Choroid plexus epithelial cell (primary cell): ENCODE results near the gene DIAPH2.
A peak's percentile ranks its signal among the peaks of the same experiment; 100 is the strongest.

Experiments
- DNase-seq: peaks from one replicate; pipeline ENCODE4 v3.0.0-alpha.2; 2010; ENCODE audit warnings: low read depth
- H3K4me3 ChIP-seq: 2 replicates; pipeline ENCODE4 v1.5.1; 2011; ENCODE audit warnings: low read depth, mild to moderate bottlenecking, control low read depth, low read length, moderate library complexity
- TF ChIP-seq, protein P1 (sequence below): conservative IDR thresholded peaks from 2 replicates; pipeline ENCODE4 v1.5.1; 2011; ENCODE audit warnings: low read depth, mild to moderate bottlenecking, control low read depth, inconsistent platforms, low read length, moderate library complexity

The DIAPH2 gene

DNA sequence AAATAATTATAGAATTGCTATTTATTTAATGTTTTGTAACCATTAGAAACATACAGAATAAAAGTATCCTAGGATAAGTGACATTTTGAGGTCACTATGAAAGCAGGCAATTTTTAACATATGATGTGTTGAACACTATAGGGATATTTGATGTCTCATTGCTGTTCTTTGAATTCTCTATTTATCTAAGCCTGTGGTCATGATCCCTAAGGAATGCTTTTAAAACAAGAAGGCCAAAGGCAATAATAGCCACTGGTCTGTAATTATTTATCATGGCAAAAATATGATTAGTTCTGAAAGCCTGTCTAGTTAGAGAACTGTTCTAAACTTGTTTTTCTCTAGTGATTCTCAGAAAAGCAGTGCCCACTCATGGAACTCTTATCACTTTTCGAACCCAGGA lies 385.7 kb downstream of the DIAPH2 start:
- TF ChIP-seq, protein P1, sequence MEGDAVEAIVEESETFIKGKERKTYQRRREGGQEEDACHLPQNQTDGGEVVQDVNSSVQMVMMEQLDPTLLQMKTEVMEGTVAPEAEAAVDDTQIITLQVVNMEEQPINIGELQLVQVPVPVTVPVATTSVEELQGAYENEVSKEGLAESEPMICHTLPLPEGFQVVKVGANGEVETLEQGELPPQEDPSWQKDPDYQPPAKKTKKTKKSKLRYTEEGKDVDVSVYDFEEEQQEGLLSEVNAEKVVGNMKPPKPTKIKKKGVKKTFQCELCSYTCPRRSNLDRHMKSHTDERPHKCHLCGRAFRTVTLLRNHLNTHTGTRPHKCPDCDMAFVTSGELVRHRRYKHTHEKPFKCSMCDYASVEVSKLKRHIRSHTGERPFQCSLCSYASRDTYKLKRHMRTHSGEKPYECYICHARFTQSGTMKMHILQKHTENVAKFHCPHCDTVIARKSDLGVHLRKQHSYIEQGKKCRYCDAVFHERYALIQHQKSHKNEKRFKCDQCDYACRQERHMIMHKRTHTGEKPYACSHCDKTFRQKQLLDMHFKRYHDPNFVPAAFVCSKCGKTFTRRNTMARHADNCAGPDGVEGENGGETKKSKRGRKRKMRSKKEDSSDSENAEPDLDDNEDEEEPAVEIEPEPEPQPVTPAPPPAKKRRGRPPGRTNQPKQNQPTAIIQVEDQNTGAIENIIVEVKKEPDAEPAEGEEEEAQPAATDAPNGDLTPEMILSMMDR = no peak
- H3K4me3 ChIP-seq = no peak overlapping the region
- DNase-seq = peak; percentile 11

DNA sequence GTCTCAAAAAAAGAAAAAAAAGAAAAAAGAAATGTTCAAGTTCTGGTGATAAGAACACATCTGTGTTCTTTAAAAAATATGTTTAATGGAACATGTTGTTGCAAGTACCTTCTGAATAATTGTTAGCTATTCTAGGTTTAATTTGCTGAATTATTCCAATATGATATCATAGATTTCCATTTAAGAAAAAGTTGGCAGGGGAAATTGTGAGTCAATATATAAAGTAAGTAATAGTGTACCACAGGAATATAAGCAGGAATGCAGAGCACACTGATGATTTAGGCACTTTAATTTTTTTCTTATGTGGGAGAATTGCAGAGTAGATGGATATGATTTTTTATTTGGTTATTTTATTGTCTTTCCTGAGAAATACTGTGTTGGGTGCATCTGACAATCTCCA lies 389.8 kb downstream of the DIAPH2 start:
- DNase-seq = no peak
- TF ChIP-seq, protein P1 = no peak
- H3K4me3 ChIP-seq = no peak overlapping the region

DNA sequence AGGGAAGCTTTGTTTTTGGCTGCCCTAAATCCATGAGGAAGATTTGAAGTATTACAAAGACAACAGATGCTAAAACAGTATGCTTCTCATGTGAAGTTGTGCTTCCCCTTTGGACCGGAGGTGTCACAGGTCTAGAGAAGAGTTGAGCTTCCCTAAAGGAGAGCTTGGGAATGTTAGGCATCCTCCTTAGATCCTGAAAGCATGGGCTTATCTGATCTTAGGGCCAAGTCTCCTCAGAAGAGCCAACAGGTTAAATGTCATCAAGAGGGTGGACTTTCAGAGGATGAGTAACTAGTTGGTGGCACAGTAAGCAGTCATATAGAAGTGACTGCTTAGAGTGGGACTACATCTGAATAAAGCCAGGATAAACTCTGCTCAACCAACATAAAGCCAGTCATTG lies 404.5 kb downstream of the DIAPH2 start:
- H3K4me3 ChIP-seq = no peak overlapping the region
- DNase-seq = no peak
- TF ChIP-seq, protein P1 = no peak

DNA sequence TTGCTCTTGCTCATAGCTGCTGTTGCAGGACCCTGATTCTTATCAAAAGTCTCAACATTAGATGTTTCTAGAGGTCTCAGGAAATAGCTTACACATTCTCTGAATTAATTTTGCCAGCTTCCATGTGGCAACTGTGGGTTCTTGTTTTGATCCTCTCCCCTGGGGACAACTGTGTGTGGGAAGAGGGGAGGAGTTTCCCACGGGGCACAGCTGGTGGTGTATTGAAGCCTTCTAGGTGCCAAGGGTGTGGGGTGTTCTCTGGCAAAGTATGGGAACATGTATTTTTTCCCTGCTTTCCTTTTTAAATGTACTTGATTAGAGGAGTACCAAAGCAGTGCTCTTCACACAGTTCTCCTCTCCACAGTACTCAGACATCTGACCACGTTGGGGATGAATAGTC lies 411.7 kb downstream of the DIAPH2 start:
- DNase-seq = no peak
- TF ChIP-seq, protein P1 = no peak
- no peak overlapping the region for H3K4me3 ChIP-seq

DNA sequence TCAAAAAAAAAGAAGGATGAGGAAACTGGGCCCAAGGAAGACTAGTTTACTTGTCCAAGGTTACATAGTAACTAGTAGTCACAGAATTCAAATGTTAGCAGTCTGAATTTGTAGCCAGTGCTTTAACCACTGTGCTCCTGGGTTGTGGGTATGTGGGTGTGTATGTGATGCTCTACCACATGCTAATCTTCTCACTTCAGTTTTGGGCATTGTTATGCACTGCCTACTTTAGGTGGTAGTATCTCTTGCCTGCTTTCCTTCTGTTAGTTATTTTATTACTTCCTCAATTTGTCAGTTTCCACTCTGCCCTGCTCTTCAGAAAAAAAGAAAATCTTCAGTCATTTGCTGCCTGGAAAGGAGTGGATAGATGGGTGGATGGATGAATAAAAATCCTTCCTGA lies 418.3 kb downstream of the DIAPH2 start:
- DNase-seq = no peak
- no peak overlapping the region for H3K4me3 ChIP-seq
- TF ChIP-seq, protein P1 = no peak

DNA sequence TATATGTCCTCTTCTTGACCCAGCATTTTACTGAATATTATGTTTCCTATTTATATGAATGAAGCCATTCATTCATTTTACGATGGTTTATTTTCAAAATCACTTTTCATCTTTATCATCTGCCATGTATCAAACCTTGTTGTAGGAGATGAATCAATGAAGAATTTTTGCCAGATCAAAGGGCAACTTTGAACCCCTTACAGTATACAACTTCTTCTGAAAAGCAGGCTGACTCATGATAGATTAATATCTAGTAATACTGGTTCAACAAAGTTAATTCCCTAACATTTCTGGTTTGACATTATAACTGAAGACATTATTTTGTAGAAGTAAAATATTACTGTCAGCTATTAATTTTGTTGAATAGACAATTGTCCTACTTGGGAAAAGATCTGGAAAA lies 425.1 kb downstream of the DIAPH2 start:
- TF ChIP-seq, protein P1 = no peak
- no peak overlapping the region for H3K4me3 ChIP-seq

DNA sequence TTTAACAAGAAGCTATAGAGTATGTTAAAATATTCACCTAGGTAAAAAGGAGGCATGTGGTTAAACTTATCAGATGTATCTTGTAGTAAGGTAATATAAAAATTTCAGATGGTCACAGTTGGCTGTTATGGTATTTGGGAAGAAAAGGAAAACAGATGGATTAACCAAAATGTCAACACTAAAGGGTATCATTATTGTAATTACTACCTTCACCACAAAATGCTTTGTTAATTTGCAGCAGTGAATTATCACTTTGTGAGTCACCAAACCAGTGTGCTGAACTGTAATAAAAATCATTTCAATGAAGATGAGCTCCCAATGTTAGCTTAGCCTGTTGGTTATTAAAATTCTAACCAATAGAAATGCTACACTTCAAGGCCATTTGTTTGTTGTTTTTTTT lies 432.9 kb downstream of the DIAPH2 start:
- H3K4me3 ChIP-seq = no peak overlapping the region
- no peak for DNase-seq
- TF ChIP-seq, protein P1 = no peak

More for the DNA sequence above, 425.1 kb downstream of the DIAPH2 start:
- no peak for DNase-seq
